ENCODE data around the gene RPE.

RPE gene

DNA sequence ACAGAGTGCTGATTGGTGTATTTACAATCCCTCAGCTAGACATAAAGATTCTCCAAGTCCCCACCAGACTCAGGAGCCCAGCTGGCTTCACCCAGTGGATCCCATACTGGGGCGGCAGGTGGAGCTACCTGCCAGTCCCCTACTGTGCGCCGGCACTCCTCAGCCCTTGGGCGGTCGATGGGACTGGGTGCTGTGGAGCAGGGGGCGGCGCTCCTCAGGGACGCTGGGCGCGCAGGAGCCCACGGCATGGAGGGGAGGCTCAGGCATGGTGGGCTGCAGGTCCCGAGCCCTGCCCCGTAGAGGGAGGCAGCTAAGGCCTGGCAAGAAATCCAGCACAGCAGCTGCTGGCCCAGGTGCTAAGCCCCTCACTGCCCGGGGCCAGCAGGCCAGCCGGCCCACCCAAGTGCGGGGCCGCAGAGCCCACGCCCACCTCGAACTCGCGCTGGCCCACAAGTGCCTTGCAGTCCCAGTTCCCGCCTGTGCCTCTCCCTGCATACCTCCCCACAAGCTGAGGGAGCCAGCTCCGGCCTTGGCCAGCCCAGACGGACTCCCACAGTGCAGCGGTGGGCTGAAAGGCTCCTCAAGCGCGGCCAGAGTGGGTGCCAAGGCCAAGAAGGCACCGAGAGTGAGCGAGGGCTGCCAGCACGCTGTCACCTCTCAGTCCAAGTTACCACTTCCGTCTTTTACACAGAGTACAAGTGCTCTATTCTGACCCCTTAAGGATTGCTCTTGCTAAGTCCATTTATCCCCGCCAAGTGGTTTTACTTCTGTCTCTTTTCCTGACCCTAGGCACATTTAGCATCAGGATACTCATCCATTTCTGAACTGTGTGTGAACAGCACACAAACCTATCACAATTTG lies 1.7 kb upstream of the RPE start:
- no peak overlapping the region for H3K4me3 ChIP-seq (ENCODE audit: low read length)
- TF ChIP-seq, protein P1, sequence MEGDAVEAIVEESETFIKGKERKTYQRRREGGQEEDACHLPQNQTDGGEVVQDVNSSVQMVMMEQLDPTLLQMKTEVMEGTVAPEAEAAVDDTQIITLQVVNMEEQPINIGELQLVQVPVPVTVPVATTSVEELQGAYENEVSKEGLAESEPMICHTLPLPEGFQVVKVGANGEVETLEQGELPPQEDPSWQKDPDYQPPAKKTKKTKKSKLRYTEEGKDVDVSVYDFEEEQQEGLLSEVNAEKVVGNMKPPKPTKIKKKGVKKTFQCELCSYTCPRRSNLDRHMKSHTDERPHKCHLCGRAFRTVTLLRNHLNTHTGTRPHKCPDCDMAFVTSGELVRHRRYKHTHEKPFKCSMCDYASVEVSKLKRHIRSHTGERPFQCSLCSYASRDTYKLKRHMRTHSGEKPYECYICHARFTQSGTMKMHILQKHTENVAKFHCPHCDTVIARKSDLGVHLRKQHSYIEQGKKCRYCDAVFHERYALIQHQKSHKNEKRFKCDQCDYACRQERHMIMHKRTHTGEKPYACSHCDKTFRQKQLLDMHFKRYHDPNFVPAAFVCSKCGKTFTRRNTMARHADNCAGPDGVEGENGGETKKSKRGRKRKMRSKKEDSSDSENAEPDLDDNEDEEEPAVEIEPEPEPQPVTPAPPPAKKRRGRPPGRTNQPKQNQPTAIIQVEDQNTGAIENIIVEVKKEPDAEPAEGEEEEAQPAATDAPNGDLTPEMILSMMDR (IDR thresholded peaks at IDR 0.05; ENCODE audit: low read depth, low read length): no peak
- no peak overlapping the region for H3K4me2 ChIP-seq (ENCODE audit: low read length)
- no peak overlapping the region for H3K27ac ChIP-seq (ENCODE audit: low read length)
- H2AFZ ChIP-seq (ENCODE audit: low read depth, low read length): no peak overlapping the region
- no peaks in the 10 kb centered on the region for H3K27me3 ChIP-seq (ENCODE audit: low read depth, low read length)
- peaks cover 19% of the 10 kb centered on the region for H4K20me1 ChIP-seq (ENCODE audit: insufficient read depth, low read length)
- H3K9ac ChIP-seq (ENCODE audit: low read length): no peak overlapping the region
- H3K4me1 ChIP-seq (ENCODE audit: low read length): peaks cover 31% of the 10 kb centered on the region
- H3K36me3 ChIP-seq (replicated peaks; ENCODE audit: low read depth, low read length): peaks cover 8% of the 10 kb centered on the region
- peaks cover 33% of the 10 kb centered on the region for H3K79me2 ChIP-seq (ENCODE audit: low read length)
- H3K9me3 ChIP-seq (ENCODE audit: insufficient read depth, low read length): no peaks in the 10 kb centered on the region

GRCh38 chr2:210003359-210003758 lies 921 bp downstream of the RPE start:
- H2AFZ ChIP-seq (ENCODE audit: low read depth, low read length): no peak overlapping the region
- no peaks in the 10 kb centered on the region for H3K27me3 ChIP-seq (ENCODE audit: low read depth, low read length)
- no peaks in the 10 kb centered on the region for H3K9me3 ChIP-seq (ENCODE audit: insufficient read depth, low read length)
- H3K79me2 ChIP-seq (ENCODE audit: low read length): peaks cover 60% of the 10 kb centered on the region
- H3K36me3 ChIP-seq (replicated peaks; ENCODE audit: low read depth, low read length): peaks cover 28% of the 10 kb centered on the region
- TF ChIP-seq, protein P1 (IDR thresholded peaks at IDR 0.05; ENCODE audit: low read depth, low read length): no peak
- TF ChIP-seq EZH2phosphoT487 (IDR thresholded peaks at IDR 0.05; ENCODE audit: low read depth): no peak
- H4K20me1 ChIP-seq (ENCODE audit: insufficient read depth, low read length): peaks cover 42% of the 10 kb centered on the region
- peak overlapping the region; percentile 84 for H3K4me3 ChIP-seq (ENCODE audit: low read length)
- peak overlapping the region; percentile 88 for H3K9ac ChIP-seq (ENCODE audit: low read length)
- H3K27ac ChIP-seq (ENCODE audit: low read length): peak overlapping the region; percentile 63
- peak overlapping the region; percentile 73 for H3K4me2 ChIP-seq (ENCODE audit: low read length)
- H3K4me1 ChIP-seq (ENCODE audit: low read length): peaks cover 49% of the 10 kb centered on the region

DNA sequence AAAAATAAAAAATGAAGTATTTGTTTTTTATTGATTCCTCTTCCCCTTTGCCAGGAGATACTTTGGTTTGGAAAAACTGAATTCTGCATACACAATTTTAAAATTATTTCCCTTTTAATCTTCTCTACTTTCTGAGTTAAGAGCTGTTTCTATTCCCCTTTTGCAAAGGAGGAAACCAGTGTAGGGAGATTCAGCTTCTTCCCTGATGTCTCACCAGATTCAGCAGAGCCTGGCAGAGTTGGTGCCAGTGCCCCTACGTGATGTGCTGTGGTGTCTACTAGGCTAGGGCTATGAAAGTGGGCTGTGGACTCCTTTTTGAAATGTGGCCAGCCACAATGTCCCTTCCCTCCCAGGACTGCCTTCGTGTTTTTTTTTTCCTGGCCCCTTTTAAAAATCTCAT lies 2.4 kb downstream of the RPE start:
- Histone ChIP-seq H3K9ac (ENCODE audit: low read length) (no peak overlapping the region), H3K79me2 (ENCODE audit: low read length) (peaks cover 75% of the 10 kb centered on the region), H4K20me1 (ENCODE audit: insufficient read depth, low read length) (peaks cover 47% of the 10 kb centered on the region), H3K27ac (ENCODE audit: low read length) (peak overlapping the region; percentile 31), H3K4me1 (ENCODE audit: low read length) (peaks cover 49% of the 10 kb centered on the region), H3K4me3 (ENCODE audit: low read length) (peak overlapping the region; percentile 84), H2AFZ (ENCODE audit: low read depth, low read length) (no peak overlapping the region), H3K36me3 (replicated peaks; ENCODE audit: low read depth, low read length) (peaks cover 32% of the 10 kb centered on the region), H3K27me3 (ENCODE audit: low read depth, low read length) (no peaks in the 10 kb centered on the region), H3K4me2 (ENCODE audit: low read length) (peak overlapping the region; percentile 73), H3K9me3 (ENCODE audit: insufficient read depth, low read length) (no peaks in the 10 kb centered on the region)
- no peak for TF ChIP-seq EZH2phosphoT487 (IDR thresholded peaks at IDR 0.05; ENCODE audit: low read depth)
- TF ChIP-seq, protein P1 (IDR thresholded peaks at IDR 0.05; ENCODE audit: low read depth, low read length): no peak

DNA sequence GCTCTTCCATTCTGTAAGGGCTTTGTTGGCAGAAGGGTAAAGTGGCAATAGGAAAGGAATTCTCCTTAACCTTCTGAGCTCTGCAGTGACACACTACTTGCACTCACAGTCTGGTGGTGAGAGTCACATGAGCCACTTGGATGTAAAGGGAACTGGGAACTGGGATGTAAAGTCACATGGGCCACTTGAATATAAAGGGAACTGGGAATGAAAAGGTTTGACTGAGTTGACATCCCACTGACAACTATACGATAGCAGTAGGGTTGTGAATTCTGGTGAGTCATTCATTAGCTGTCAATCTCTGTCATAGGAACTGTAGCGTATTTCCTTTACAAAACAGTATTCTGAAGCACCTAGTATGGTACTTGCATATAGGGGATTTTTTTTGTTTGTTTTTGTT lies 5.5 kb downstream of the RPE start:
- peaks cover 55% of the 10 kb centered on the region for H4K20me1 ChIP-seq (ENCODE audit: insufficient read depth, low read length)

More for the DNA sequence above, 5.5 kb downstream of the RPE start:
- Histone ChIP-seq H3K4me2 (ENCODE audit: low read length) (no peak overlapping the region), H3K9ac (ENCODE audit: low read length) (no peak overlapping the region), H3K9me3 (ENCODE audit: insufficient read depth, low read length) (no peaks in the 10 kb centered on the region), H3K36me3 (replicated peaks; ENCODE audit: low read depth, low read length) (peaks cover 52% of the 10 kb centered on the region), H3K4me3 (ENCODE audit: low read length) (no peak overlapping the region), H3K27me3 (ENCODE audit: low read depth, low read length) (no peaks in the 10 kb centered on the region), H3K27ac (ENCODE audit: low read length) (no peak overlapping the region), H2AFZ (ENCODE audit: low read depth, low read length) (no peak overlapping the region), H3K4me1 (ENCODE audit: low read length) (peaks cover 41% of the 10 kb centered on the region), H3K79me2 (ENCODE audit: low read length) (peaks cover 100% of the 10 kb centered on the region)
- TF ChIP-seq, protein P1 (IDR thresholded peaks at IDR 0.05; ENCODE audit: low read depth, low read length): no peak
- no peak for TF ChIP-seq EZH2phosphoT487 (IDR thresholded peaks at IDR 0.05; ENCODE audit: low read depth)

All from OCI-LY3 (cell line).